Activated CD4-positive, alpha-beta memory T cell treated with anti-CD3 and anti-CD28 coated beads, Interleukin-2, amount 10 ng/mL, durations not matched to agents 7 days and 5 days (primary cell): ENCODE results near the gene FEZ2. TPM values are rescaled to one million over a fixed set of nuclear protein-coding genes. Genes with fewer than 3 reads are reported as not detected.

Experiments used
- CTCF ChIA-PET: fragments of 350-600 bp; sonication (Branson Sonifier 250); formaldehyde crosslinking; loops from one replicate; lab custom pipeline; 2021; ENCODE audit warnings: antibody characterized with exemption, inconsistent platforms; lab: Charles Lee
- POLR2A ChIA-PET: fragments of 350-600 bp; sonication (Branson Sonifier 250); formaldehyde crosslinking; loops from one replicate; lab custom pipeline; 2021; ENCODE audit warnings: antibody characterized with exemption; lab: Charles Lee
- DNase-seq: peaks from one replicate; pipeline ENCODE4 v3.0.0-alpha.2; 2020
- H3K27ac Mint-ChIP-seq: one replicate; pipeline ENCODE4 v1.8.0; 2021; ENCODE audit warnings: mild to moderate bottlenecking, mixed read lengths
- H3K27me3 Mint-ChIP-seq: one replicate; pipeline ENCODE4 v1.8.0; 2021; ENCODE audit warnings: mixed read lengths
- H3K36me3 Mint-ChIP-seq: one replicate; pipeline ENCODE4 v1.8.0; 2021; ENCODE audit warnings: low read depth, mixed read lengths
- H3K4me1 Mint-ChIP-seq: one replicate; pipeline ENCODE4 v1.8.0; 2021; ENCODE audit warnings: mixed read lengths
- H3K4me3 Mint-ChIP-seq: one replicate; pipeline ENCODE4 v1.8.0; 2021; ENCODE audit warnings: mild to moderate bottlenecking, mixed read lengths
- H3K9me3 Mint-ChIP-seq: one replicate; pipeline ENCODE4 v1.8.0; 2021; ENCODE audit warnings: mixed read lengths
- total RNA-seq, 2 experiments: library from RNA; stranded (reverse); gene quantifications; one replicate each; pipeline ENCODE4 v1.2.3, GENCODE V29; 2021

Gene FEZ2
- total RNA-seq, 2 experiments from 2014 or later: 12.3 to 16.5 TPM

GRCh38 chr2:36549165-36549574 is 48.8 kb downstream of the FEZ2 start:
- POLR2A ChIA-PET: no interaction called here
- no peak for DNase-seq
- CTCF ChIA-PET: interaction anchor here (1.3 kb wide), 1 partner anchor 115 kb away, joined by 4 read pairs; no protein-coding TSS in a partner anchor
- Mint-ChIP-seq H3K4me1 (peaks cover 2% of the 10 kb centered on the region), H3K4me3 (no peak overlapping the region), H3K27ac (no peak overlapping the region), H3K9me3 (no peaks in the 10 kb centered on the region), H3K27me3 (no peaks in the 10 kb centered on the region), H3K36me3 (peaks cover 24% of the 10 kb centered on the region)

GRCh38 chr2:36547906-36548305 is 50.1 kb downstream of the FEZ2 start:
- Mint-ChIP-seq H3K9me3 (no peaks in the 10 kb centered on the region), H3K4me1 (peaks cover 2% of the 10 kb centered on the region), H3K27ac (no peak overlapping the region), H3K36me3 (peaks cover 20% of the 10 kb centered on the region), H3K27me3 (no peaks in the 10 kb centered on the region), H3K4me3 (no peak overlapping the region)
- ChIA-PET POLR2A (no interaction called here), CTCF (no interaction called here)
- DNase-seq: no peak

GRCh38 chr2:36545871-36546416 is 52.0 kb downstream of the FEZ2 start:
- no peaks in the 10 kb centered on the region for H3K9me3 Mint-ChIP-seq
- H3K27ac Mint-ChIP-seq: no peak overlapping the region
- H3K4me3 Mint-ChIP-seq: no peak overlapping the region
- ChIA-PET POLR2A (no interaction called here), CTCF (interaction anchor here (0.9 to 1.6 kb wide), 2 partner anchors 10 to 118 kb away, joined by 3 to 4 read pairs; no protein-coding TSS in a partner anchor)
- DNase-seq: no peak
- H3K27me3 Mint-ChIP-seq: no peaks in the 10 kb centered on the region
- peaks cover 2% of the 10 kb centered on the region for H3K4me1 Mint-ChIP-seq
- H3K36me3 Mint-ChIP-seq: peaks cover 16% of the 10 kb centered on the region

GRCh38 chr2:36544638-36545338 is 53.2 kb downstream of the FEZ2 start:
- no peak overlapping the region for H3K4me3 Mint-ChIP-seq
- H3K9me3 Mint-ChIP-seq: no peaks in the 10 kb centered on the region
- no peak overlapping the region for H3K27ac Mint-ChIP-seq
- ChIA-PET CTCF (interaction anchor here (0.6 to 1.6 kb wide), 2 partner anchors 11 to 267 kb away, joined by 3 to 4 read pairs; no protein-coding TSS in a partner anchor), POLR2A (no interaction called here)
- DNase-seq: no peak
- peaks cover 12% of the 10 kb centered on the region for H3K36me3 Mint-ChIP-seq
- peaks cover 2% of the 10 kb centered on the region for H3K4me1 Mint-ChIP-seq
- no peaks in the 10 kb centered on the region for H3K27me3 Mint-ChIP-seq

- Mint-ChIP-seq H3K4me3 (no peak overlapping the region), H3K9me3 (no peaks in the 10 kb centered on the region), H3K36me3 (peaks cover 5% of the 10 kb centered on the region), H3K27ac (no peak overlapping the region), H3K27me3 (no peaks in the 10 kb centered on the region), H3K4me1 (no peaks in the 10 kb centered on the region)
- no peak for DNase-seq
- POLR2A ChIA-PET: no interaction called here
- CTCF ChIA-PET: no interaction called here
Measured at GRCh38 chr2:36541891-36542595, 55.9 kb downstream of the FEZ2 start.

GRCh38 chr2:36540986-36541754 is 56.8 kb downstream of the FEZ2 start:
- ChIA-PET CTCF (no interaction called here), POLR2A (interaction anchor here (0.7 kb wide), 1 partner anchor 13 kb away, joined by 3 read pairs; no protein-coding TSS in a partner anchor)
- H3K36me3 Mint-ChIP-seq: peaks cover 3% of the 10 kb centered on the region
- no peaks in the 10 kb centered on the region for H3K9me3 Mint-ChIP-seq
- no peak overlapping the region for H3K4me3 Mint-ChIP-seq
- no peaks in the 10 kb centered on the region for H3K4me1 Mint-ChIP-seq
- H3K27me3 Mint-ChIP-seq: no peaks in the 10 kb centered on the region
- H3K27ac Mint-ChIP-seq: no peak overlapping the region
- DNase-seq: no peak

GRCh38 chr2:36539631-36540030 is 58.3 kb downstream of the FEZ2 start:
- H3K4me3 Mint-ChIP-seq: no peak overlapping the region
- POLR2A ChIA-PET: no interaction called here
- H3K27me3 Mint-ChIP-seq: no peaks in the 10 kb centered on the region
- no peak overlapping the region for H3K27ac Mint-ChIP-seq
- H3K4me1 Mint-ChIP-seq: no peaks in the 10 kb centered on the region
- DNase-seq: no peak
- no peaks in the 10 kb centered on the region for H3K9me3 Mint-ChIP-seq
- CTCF ChIA-PET: no interaction called here
- H3K36me3 Mint-ChIP-seq: peaks cover 3% of the 10 kb centered on the region

- H3K27me3 Mint-ChIP-seq: no peaks in the 10 kb centered on the region
- no peaks in the 10 kb centered on the region for H3K4me1 Mint-ChIP-seq
- no peak overlapping the region for H3K4me3 Mint-ChIP-seq
- ChIA-PET CTCF (no interaction called here), POLR2A (no interaction called here)
- no peak overlapping the region for H3K27ac Mint-ChIP-seq
- H3K36me3 Mint-ChIP-seq: peaks cover 3% of the 10 kb centered on the region
- no peaks in the 10 kb centered on the region for H3K9me3 Mint-ChIP-seq
- no peak for DNase-seq
Measured at GRCh38 chr2:36538335-36538734, 59.6 kb downstream of the FEZ2 start.

GRCh38 chr2:36536776-36537175 is 61.2 kb downstream of the FEZ2 start:
- H3K27ac Mint-ChIP-seq: no peak overlapping the region
- ChIA-PET POLR2A (no interaction called here), CTCF (no interaction called here)
- no peaks in the 10 kb centered on the region for H3K9me3 Mint-ChIP-seq
- no peaks in the 10 kb centered on the region for H3K4me1 Mint-ChIP-seq
- DNase-seq: no peak
- no peak overlapping the region for H3K4me3 Mint-ChIP-seq
- H3K27me3 Mint-ChIP-seq: no peaks in the 10 kb centered on the region
- H3K36me3 Mint-ChIP-seq: peaks cover 3% of the 10 kb centered on the region

GRCh38 chr2:36535099-36535498 is 62.9 kb downstream of the FEZ2 start:
- Mint-ChIP-seq H3K9me3 (no peaks in the 10 kb centered on the region), H3K4me1 (no peaks in the 10 kb centered on the region), H3K36me3 (peaks cover 3% of the 10 kb centered on the region), H3K4me3 (no peak overlapping the region), H3K27ac (no peak overlapping the region), H3K27me3 (no peaks in the 10 kb centered on the region)
- ChIA-PET CTCF (no interaction called here), POLR2A (no interaction called here)
- DNase-seq: no peak

GRCh38 chr2:36534275-36534799 is 63.6 kb downstream of the FEZ2 start:
- H3K27me3 Mint-ChIP-seq: no peaks in the 10 kb centered on the region
- ChIA-PET POLR2A (no interaction called here), CTCF (no interaction called here)
- no peak for DNase-seq
- peaks cover 3% of the 10 kb centered on the region for H3K36me3 Mint-ChIP-seq
- no peaks in the 10 kb centered on the region for H3K4me1 Mint-ChIP-seq
- no peaks in the 10 kb centered on the region for H3K9me3 Mint-ChIP-seq
- H3K27ac Mint-ChIP-seq: no peak overlapping the region
- no peak overlapping the region for H3K4me3 Mint-ChIP-seq

- no peak overlapping the region for H3K27ac Mint-ChIP-seq
- no peaks in the 10 kb centered on the region for H3K27me3 Mint-ChIP-seq
- H3K4me3 Mint-ChIP-seq: no peak overlapping the region
- peaks cover 2% of the 10 kb centered on the region for H3K4me1 Mint-ChIP-seq
- ChIA-PET CTCF (no interaction called here), POLR2A (no interaction called here)
- H3K9me3 Mint-ChIP-seq: no peaks in the 10 kb centered on the region
- no peak for DNase-seq
- no peaks in the 10 kb centered on the region for H3K36me3 Mint-ChIP-seq
Measured at GRCh38 chr2:36530983-36531354, 67.0 kb downstream of the FEZ2 start.
